IMR-90 (cell line): Measurements from ENCODE around the gene JKAMP. TPM values are rescaled to one million over a fixed set of nuclear protein-coding genes. Genes with fewer than 3 reads are reported as not detected.

Source experiments
- ATAC-seq: fragments of 200-7000 bp; cut with Tn5 transposase; 2 replicates; pipeline ENCODE4 v1.9.1; 2020; ENCODE audit warnings: low read depth, mild to moderate bottlenecking, moderate library complexity
- BruUV-seq: library from RNA; stranded (reverse); fragments of 400-500 nt; replicated peaks from 2 replicates; lab custom pipeline; 2021; lab: Mats Ljungman, UMichigan
- CTCF ChIA-PET: fragments of 300-600 bp; formaldehyde crosslinking; extraction: SDS; loops from one replicate; lab custom pipeline; 2021; ENCODE audit warnings: antibody characterized with exemption; lab: Yijun Ruan, JAX
- POLR2A ChIA-PET: fragments of 300-600 bp; sonication (Branson Sonifier 250); formaldehyde crosslinking; loops from one replicate; lab custom pipeline; 2022; ENCODE audit warnings: antibody characterized with exemption; ENCODE audit not compliant: unreplicated experiment; lab: Charles Lee
- DNase-seq: peaks from one replicate; pipeline ENCODE4 v3.0.0; 2013
- H2AFZ ChIP-seq: replicated peaks from 2 replicates; pipeline ENCODE3; 2013; ENCODE audit warnings: low read length, mild to moderate bottlenecking; ENCODE audit not compliant: poor library complexity
- H2AK5ac ChIP-seq: 2 replicates; pipeline ENCODE4 v1.6.1; 2013; ENCODE audit warnings: low read depth, low read length, inconsistent platforms
- H2AK9ac ChIP-seq: replicated peaks from 2 replicates; pipeline ENCODE3; 2013; ENCODE audit warnings: mild to moderate bottlenecking, low read depth, low read length, moderate library complexity; ENCODE audit not compliant: poor library complexity
- H2BK120ac ChIP-seq: 2 replicates; pipeline ENCODE4 v1.6.1; 2013; ENCODE audit warnings: low read depth, low read length, inconsistent platforms
- H2BK15ac ChIP-seq: 3 replicates; pipeline ENCODE4 v1.6.1; 2013; ENCODE audit warnings: low read depth, low read length, inconsistent platforms
- H2BK20ac ChIP-seq: 2 replicates; pipeline ENCODE4 v1.6.1; 2013; ENCODE audit warnings: low read depth, mild to moderate bottlenecking, inconsistent platforms, low read length, moderate library complexity
- H2BK5ac ChIP-seq: 2 replicates; pipeline ENCODE4 v1.6.1; 2013; ENCODE audit warnings: mild to moderate bottlenecking, low read depth, low read length, inconsistent platforms; ENCODE audit not compliant: poor library complexity, severe bottlenecking
- H3K14ac ChIP-seq: replicated peaks from 2 replicates; pipeline ENCODE4 v1.6.1; 2013; ENCODE audit warnings: low read depth, low read length, inconsistent platforms
- H3K18ac ChIP-seq: 2 replicates; pipeline ENCODE4 v1.6.1; 2013; ENCODE audit warnings: low read depth, low read length, control low read depth
- H3K23ac ChIP-seq: 2 replicates; pipeline ENCODE4 v1.6.1; 2013; ENCODE audit warnings: low read depth, low read length, inconsistent platforms
- H3K27ac ChIP-seq: 2 replicates; pipeline ENCODE4 v1.5.1; 2013; ENCODE audit warnings: mild to moderate bottlenecking, control low read depth, low read length; ENCODE audit not compliant: insufficient read depth
- H3K27me3 ChIP-seq: 2 replicates; pipeline ENCODE4 v1.6.1; 2013; ENCODE audit warnings: low read length; ENCODE audit not compliant: control insufficient read depth, insufficient read depth
- H3K36me3 ChIP-seq: 2 replicates; pipeline ENCODE4 v1.6.1; 2013; ENCODE audit warnings: low read length, mixed read lengths; ENCODE audit not compliant: control insufficient read depth, insufficient read depth
- H3K4ac ChIP-seq: 2 replicates; pipeline ENCODE4 v1.6.1; 2013; ENCODE audit warnings: low read depth, low read length, inconsistent platforms
- H3K4me1 ChIP-seq: 2 replicates; pipeline ENCODE4 v1.6.1; 2013; ENCODE audit warnings: low read length, mixed read lengths; ENCODE audit not compliant: control insufficient read depth, insufficient read depth
- H3K4me2 ChIP-seq: 2 replicates; pipeline ENCODE4 v1.6.1; 2013; ENCODE audit warnings: low read depth, mild to moderate bottlenecking, control low read depth, low read length, moderate library complexity
- H3K4me3 ChIP-seq: 2 replicates; pipeline ENCODE4 v1.5.1; 2013; ENCODE audit warnings: low read depth, mild to moderate bottlenecking, control low read depth, low read length, moderate library complexity; ENCODE audit not compliant: insufficient read depth
- H3K56ac ChIP-seq: 2 replicates; pipeline ENCODE4 v1.6.1; 2013; ENCODE audit warnings: low read length, inconsistent platforms; ENCODE audit not compliant: insufficient read depth; ENCODE audit errors: extremely low read depth
- H3K79me1 ChIP-seq, 2 experiments: 2 replicates each; pipeline ENCODE4 v1.6.1; 2013; ENCODE audit warnings: low read length in 2 of 2, inconsistent platforms in 1 of 2, low read depth in 1 of 2
- H3K9ac ChIP-seq: 2 replicates; pipeline ENCODE4 v1.6.1; 2013; ENCODE audit warnings: low read depth, low read length, control low read depth
- H3K9me1 ChIP-seq: 2 replicates; pipeline ENCODE4 v1.6.1; 2013; ENCODE audit warnings: low read length, inconsistent platforms; ENCODE audit not compliant: insufficient read depth
- H3K9me3 ChIP-seq: 2 replicates; pipeline ENCODE4 v1.6.1; 2013; ENCODE audit warnings: low read length; ENCODE audit not compliant: control insufficient read depth, insufficient read depth
- H4K20me1 ChIP-seq: 2 replicates; pipeline ENCODE4 v1.6.1; 2013; ENCODE audit warnings: low read length, inconsistent platforms; ENCODE audit not compliant: insufficient read depth
- H4K5ac ChIP-seq: 2 replicates; pipeline ENCODE4 v1.6.1; 2013; ENCODE audit warnings: mild to moderate bottlenecking, low read depth, low read length, control low read depth
- H4K8ac ChIP-seq, 2 experiments: 2 replicates each; pipeline ENCODE4 v1.6.1; 2013; ENCODE audit warnings: low read depth in 2 of 2, low read length in 2 of 2, control low read depth in 1 of 2, inconsistent platforms in 1 of 2
- H4K91ac ChIP-seq: 2 replicates; pipeline ENCODE4 v1.6.1; 2013; ENCODE audit warnings: low read depth, low read length, inconsistent platforms; ENCODE audit not compliant: insufficient read depth
- CEBPB ChIP-seq: IDR thresholded peaks from 2 replicates; pipeline ENCODE4 v1.6.1; 2012; ENCODE audit warnings: low read depth, low read length, improper control_type of control experiment
- FOS ChIP-seq: fragments of 150-350 bp; IDR thresholded peaks from 2 replicates; pipeline ENCODE4 v1.6.1; 2016; ENCODE audit warnings: low read depth, low read length
- MAZ ChIP-seq: IDR thresholded peaks from 2 replicates; pipeline ENCODE4 v1.6.1; 2012; ENCODE audit warnings: low read depth, mild to moderate bottlenecking, low read length, improper control_type of control experiment, moderate library complexity, borderline replicate concordance
- MXI1 ChIP-seq: IDR thresholded peaks from 2 replicates; pipeline ENCODE4 v1.6.1; 2012; ENCODE audit warnings: low read depth, mild to moderate bottlenecking, low read length, moderate library complexity, borderline replicate concordance
- NFE2L2 ChIP-seq: fragments of 150-350 bp; IDR thresholded peaks from 2 replicates; pipeline ENCODE4 v1.6.1; 2016; ENCODE audit warnings: low read depth, mild to moderate bottlenecking, low read length
- RFX5 ChIP-seq: IDR thresholded peaks from 2 replicates; pipeline ENCODE4 v1.8.0; 2012; ENCODE audit warnings: low read depth, mild to moderate bottlenecking, low read length, moderate library complexity
- SMC3 ChIP-seq: fragments of 150-350 bp; IDR thresholded peaks from 2 replicates; pipeline ENCODE4 v1.6.1; 2016; ENCODE audit warnings: low read depth, mild to moderate bottlenecking, antibody characterized with exemption, low read length, moderate library complexity
- USF2 ChIP-seq: fragments of 150-350 bp; IDR thresholded peaks from 2 replicates; pipeline ENCODE4 v1.6.1; 2017; ENCODE audit warnings: mild to moderate bottlenecking, antibody characterized with exemption, low read length, low read depth
- WGBS, 2 experiments: methylation state at CpG; one replicate each; pipeline versions ENCODE4 v1.1.5 to v1.1.7; 2013; ENCODE audit warnings: missing lambda C conversion rate in 2 of 2; ENCODE audit not compliant: insufficient read length in 1 of 2; ENCODE audit errors: extremely low coverage in 2 of 2; 5-methylcytosine and 5-hydroxymethylcytosine counted together
- dilution Hi-C: fragments of 300-500 bp; cut with HindIII; formaldehyde crosslinking; loops from one replicate; pipeline ENCODE4 v1.14.3; 2018; ENCODE audit warnings: low sequenced_read_pairs; ENCODE audit not compliant: unreplicated experiment
- in situ Hi-C: fragments of 300-500 bp; cut with MboI; formaldehyde crosslinking; loops from 3 replicates; pipeline ENCODE4 v1.14.3; 2019; ENCODE audit warnings: low sequenced_read_pairs, inconsistent platforms, mixed read lengths
- intact Hi-C: fragments of 100-400 bp; cut with micrococcal nuclease; formaldehyde crosslinking; loops from 2 replicates; pipeline ENCODE4 v1.10.0; 2022
- polyA plus RNA-seq, 3 experiments: library from polyadenylated mRNA; depleted of rRNA; stranded (reverse); fragments of >200 nt; gene quantifications; 2 replicates each; pipeline ENCODE4 v1.2.3, GENCODE V29; 2012; ENCODE audit warnings: low replicate concordance in 1 of 3
- total RNA-seq: library from RNA; depleted of rRNA; stranded (reverse); fragments of >200 nt; gene quantifications from 2 replicates; pipeline ENCODE4 v1.2.3, GENCODE V29; 2012

The JKAMP gene
- total and polyA plus RNA-seq, 2 of the 4 experiments (the other 2 are of a cell fraction) = 62.2 to 101 TPM

- no peak for TF ChIP-seq CEBPB
- TF ChIP-seq NFE2L2 = no peak
Observed at GRCh38 chr14:59537476-59537875, 53.2 kb downstream of the JKAMP start (continued).

GRCh38 chr14:59538936-59539335 lies 54.6 kb downstream of the JKAMP start:
- Histone ChIP-seq H3K79me1 (no peaks in the 10 kb centered on the region), H3K4me2 (no peak overlapping the region), H3K23ac (no peak overlapping the region), H4K5ac (no peak overlapping the region), H3K18ac (no peak overlapping the region), H3K9ac (no peak overlapping the region), H2BK20ac (no peak overlapping the region), H3K9me1 (peaks cover 6% of the 10 kb centered on the region; the same call in 1 of the 2 replicates), H3K4ac (no peak overlapping the region), H4K8ac (no peak overlapping the region), H4K20me1 (no peaks in the 10 kb centered on the region), H3K4me3 (no peak overlapping the region), H2BK15ac (no peak overlapping the region), H4K91ac (no peak overlapping the region), H3K36me3 (no peaks in the 10 kb centered on the region), H2AFZ (no peak overlapping the region), H3K9me3 (no peaks in the 10 kb centered on the region), H3K27me3 (no peaks in the 10 kb centered on the region), H2BK5ac (no peak overlapping the region), H3K14ac (no peak overlapping the region), H3K27ac (no peak overlapping the region), H2AK9ac (no peak overlapping the region), H2BK120ac (no peak overlapping the region), H2AK5ac (no peak overlapping the region), H3K56ac (no peak overlapping the region), H3K4me1 (peaks cover 10% of the 10 kb centered on the region)
- CTCF ChIA-PET = no interaction called here
- in situ Hi-C loops (no loop called here), intact Hi-C loops (no loop called here), dilution Hi-C loops (no loop called here)
- POLR2A ChIA-PET = no interaction called here
- DNase-seq (no peak), ATAC-seq (no peak)
- TF ChIP-seq FOS = no peak
- no peak for TF ChIP-seq RFX5
- no peak for TF ChIP-seq SMC3
- TF ChIP-seq MXI1 = no peak
- no peak for TF ChIP-seq CEBPB
- no peak for TF ChIP-seq USF2
- TF ChIP-seq MAZ = no peak
- no TSS peak for BruUV-seq
- WGBS, 2 experiments = no CpG with 5 or more reads among the region's 4 CpGs
